Fibroblast of mammary gland (primary cell): ENCODE data around the gene FAM234B.

Experiments
- DNase-seq: peaks from one replicate; pipeline ENCODE4 v3.0.0-alpha.2; 2010; ENCODE audit warnings: low read depth
- H3K4me3 ChIP-seq: 2 replicates; pipeline ENCODE4 v1.5.1; 2011; ENCODE audit warnings: low read depth, mild to moderate bottlenecking, low read length, moderate library complexity; ENCODE audit not compliant: control insufficient read depth
- TF ChIP-seq, protein P1 (sequence below): conservative IDR thresholded peaks from 2 replicates; pipeline ENCODE4 v1.5.1; 2011; ENCODE audit warnings: low read depth, low read length, inconsistent platforms; ENCODE audit not compliant: control insufficient read depth, insufficient read depth

The FAM234B gene

DNA sequence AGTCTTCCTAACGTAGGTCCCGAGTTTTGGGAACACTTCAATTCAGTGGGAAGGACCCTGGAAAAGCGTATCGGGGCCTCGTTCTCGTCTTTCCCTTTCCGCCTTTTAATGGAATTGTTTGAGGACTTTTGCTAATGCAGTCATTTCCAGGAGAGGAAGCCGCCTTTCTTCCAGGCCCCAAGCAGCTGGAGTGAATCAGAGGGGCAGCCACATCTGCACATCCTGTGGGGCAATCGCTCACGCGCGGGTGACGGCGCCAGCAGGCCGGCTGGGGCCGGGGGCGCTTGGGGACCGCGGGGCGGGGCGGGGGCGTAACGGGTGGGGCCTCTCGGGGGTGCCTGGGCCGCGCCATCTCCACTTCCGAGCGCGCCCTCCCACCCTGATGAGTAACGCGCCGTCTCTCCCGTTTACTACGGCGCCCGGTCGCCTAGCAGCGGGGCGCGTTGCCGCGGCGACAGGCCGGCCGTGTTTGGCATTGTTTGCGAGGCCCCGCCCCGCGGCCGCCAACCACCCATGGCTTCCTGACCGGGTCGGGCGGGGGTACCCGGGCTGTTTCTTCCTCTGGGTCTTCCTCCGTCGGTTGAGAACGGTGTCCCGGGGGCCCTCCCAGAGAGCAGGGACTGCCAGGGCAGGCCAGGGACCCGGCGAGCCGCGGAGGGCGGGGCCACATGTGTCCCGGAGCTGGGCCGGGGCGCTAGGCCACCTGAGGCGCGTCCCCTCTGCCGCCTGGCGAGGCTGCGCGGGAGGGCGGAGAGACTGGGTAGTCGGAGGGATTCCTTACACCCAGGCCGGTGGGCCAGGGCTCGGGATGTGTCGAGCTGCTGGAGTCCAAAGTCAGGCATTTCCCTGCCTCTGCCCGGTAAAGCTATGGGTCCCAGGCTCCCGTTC is 56.9 kb downstream of the FAM234B start:
- peak overlapping the region; percentile 37 for H3K4me3 ChIP-seq
- peak; percentile 96 for DNase-seq
- TF ChIP-seq, protein P1, sequence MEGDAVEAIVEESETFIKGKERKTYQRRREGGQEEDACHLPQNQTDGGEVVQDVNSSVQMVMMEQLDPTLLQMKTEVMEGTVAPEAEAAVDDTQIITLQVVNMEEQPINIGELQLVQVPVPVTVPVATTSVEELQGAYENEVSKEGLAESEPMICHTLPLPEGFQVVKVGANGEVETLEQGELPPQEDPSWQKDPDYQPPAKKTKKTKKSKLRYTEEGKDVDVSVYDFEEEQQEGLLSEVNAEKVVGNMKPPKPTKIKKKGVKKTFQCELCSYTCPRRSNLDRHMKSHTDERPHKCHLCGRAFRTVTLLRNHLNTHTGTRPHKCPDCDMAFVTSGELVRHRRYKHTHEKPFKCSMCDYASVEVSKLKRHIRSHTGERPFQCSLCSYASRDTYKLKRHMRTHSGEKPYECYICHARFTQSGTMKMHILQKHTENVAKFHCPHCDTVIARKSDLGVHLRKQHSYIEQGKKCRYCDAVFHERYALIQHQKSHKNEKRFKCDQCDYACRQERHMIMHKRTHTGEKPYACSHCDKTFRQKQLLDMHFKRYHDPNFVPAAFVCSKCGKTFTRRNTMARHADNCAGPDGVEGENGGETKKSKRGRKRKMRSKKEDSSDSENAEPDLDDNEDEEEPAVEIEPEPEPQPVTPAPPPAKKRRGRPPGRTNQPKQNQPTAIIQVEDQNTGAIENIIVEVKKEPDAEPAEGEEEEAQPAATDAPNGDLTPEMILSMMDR: no peak

GRCh38 chr12:13101821-13102375 is 57.7 kb downstream of the FAM234B start:
- TF ChIP-seq, protein P1: no peak
- peak; percentile 63 for DNase-seq
- H3K4me3 ChIP-seq: peak overlapping the region; percentile 37

DNA sequence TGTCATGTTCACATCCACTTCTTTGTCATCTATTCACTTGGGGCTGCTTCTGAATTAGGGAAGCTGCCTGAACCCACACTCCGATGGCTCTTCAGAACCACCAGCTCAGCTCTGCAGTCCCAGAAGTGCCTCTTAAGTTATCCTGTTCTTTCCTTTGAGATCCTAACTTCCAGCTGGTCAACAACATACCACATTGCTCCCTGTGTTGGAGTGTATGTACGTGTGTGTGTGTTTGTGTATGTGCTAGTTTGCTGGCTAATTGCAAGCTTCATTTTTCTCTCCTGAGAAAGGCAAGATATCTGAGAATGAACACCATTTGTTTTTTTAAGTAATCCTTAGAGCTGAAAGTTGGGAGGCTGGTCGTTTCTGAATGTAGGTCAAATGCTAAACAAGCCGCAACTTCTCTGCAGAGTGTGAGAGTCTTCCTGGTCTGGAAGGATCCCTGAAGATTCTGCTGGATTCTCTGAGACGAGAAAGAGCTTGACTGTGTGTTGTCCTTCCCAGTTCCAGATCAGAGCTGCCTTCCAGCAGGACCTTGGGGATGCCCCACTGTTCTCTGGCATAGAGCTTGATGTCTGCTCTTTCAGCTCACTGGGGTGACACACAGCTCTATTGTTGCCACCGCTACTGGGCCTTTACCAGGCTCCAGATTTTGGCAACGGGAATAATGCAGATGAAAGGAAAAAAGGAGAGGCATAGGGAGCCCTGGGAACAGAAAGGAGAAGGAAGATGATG is 58.4 kb downstream of the FAM234B start:
- TF ChIP-seq, protein P1: no peak
- peak; percentile 55 for DNase-seq
- H3K4me3 ChIP-seq: no peak overlapping the region

GRCh38 chr12:13103391-13104033 is 59.3 kb downstream of the FAM234B start, which contains the start of gene GSG1:
GSG1 (minus strand) TSS chr12:13103667; CDS start chr12:13103512, 155 bp downstream.
- H3K4me3 ChIP-seq: no peak within 1 kb of the TSS
- peak; percentile 77 for DNase-seq
- TF ChIP-seq, protein P1: no peak

GRCh38 chr12:13104409-13104808 is 60.2 kb downstream of the FAM234B start:
- TF ChIP-seq, protein P1: no peak
- no peak overlapping the region for H3K4me3 ChIP-seq
- DNase-seq: no peak

- no peak overlapping the region for H3K4me3 ChIP-seq
- TF ChIP-seq, protein P1: no peak
- DNase-seq: no peak
These were observed 61.6 kb downstream of the FAM234B start for GRCh38 chr12:13105781-13106180.
